HG02642 (cell line): ENCODE data around the gene SPOCK3.
"Not testable (repeated sequence)": the region's sequence is repeated elsewhere in the genome, so short reads cannot be mapped to it uniquely, and the experiment has no call there.

ENCODE experiments used
- ATAC-seq: cut with Tn5 transposase; IDR thresholded peaks from one replicate; pipeline ENCODE4 v1.9.1; 2021; ENCODE audit warnings: mild to moderate bottlenecking; ENCODE audit not compliant: unreplicated experiment, poor library complexity

Gene SPOCK3

DNA sequence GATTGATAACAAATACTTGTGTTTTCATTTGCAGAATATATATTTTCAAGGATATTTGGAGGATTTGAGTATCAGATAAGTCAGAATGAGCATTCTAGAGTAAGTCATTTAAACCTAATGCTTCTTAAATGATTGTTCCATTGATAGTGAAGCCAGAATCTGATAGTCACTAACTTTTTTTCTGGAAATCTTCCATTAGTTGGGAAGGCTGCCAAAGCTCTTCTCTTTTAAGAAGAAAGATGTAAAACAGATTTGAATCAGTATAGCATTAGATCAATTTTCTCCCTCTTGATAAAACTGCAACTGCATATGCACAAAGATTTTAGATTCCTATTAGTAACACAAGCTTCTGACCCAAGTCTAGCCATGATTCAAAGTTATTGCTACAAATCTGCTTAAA lies 256.7 kb downstream of the SPOCK3 start:
- ATAC-seq, result no peak

DNA sequence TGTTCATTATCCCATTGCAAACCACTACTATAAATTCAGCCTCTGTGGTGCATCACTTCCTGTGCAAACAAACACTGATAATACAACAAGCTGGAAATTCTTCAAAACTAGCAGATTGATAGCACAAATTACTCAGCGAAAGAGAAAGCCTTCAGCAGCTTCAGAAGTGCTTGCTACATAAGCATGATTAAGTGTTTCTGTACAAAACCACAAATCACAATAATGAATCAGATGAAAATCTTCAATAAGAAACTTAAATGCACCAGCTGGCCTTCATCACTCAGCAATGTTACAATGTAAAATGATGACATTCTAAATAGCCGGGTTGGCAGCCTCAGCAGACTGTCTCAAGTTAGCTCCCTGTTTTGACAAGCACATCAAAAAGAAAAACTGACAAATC lies 262.2 kb downstream of the SPOCK3 start:
- ATAC-seq, result no peak

DNA sequence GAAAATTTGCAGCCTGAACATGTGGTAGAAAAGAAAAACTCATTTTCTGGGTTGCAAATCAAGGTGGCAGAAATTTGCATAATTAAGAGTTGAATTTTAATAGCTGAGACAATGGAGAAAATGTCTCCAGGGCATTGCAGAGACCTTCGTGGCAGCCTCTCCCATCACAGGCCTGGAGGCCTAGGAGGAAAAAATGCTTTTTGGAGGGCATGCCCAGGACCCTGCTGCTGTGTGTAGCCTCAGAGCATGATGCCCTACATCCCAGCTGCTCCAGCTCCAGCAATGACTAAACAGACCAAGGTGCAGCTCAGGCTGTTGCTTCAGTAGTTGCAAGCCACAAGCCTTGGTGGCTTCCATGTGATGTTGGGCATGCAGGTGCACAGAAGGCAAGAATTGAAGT lies 266.1 kb downstream of the SPOCK3 start:
- not testable (repeated sequence) for ATAC-seq

DNA sequence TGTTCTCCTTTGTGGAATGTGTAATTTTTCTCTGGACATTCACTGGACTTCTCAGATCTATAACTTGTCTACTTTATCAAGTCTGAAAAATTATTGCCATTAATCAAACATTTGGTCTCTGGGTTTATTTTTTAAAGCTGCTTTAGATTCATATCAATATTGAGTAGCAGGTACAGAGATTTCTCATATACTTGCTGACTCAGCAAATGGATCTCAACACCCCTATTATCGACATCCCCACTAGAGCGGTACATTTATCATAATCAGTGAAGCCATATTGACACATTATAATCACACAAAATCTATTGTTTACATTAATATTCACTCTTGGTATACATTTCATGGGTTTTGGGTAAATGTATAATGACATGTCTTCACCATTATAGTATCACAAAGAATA lies 268.7 kb downstream of the SPOCK3 start:
- no peak for ATAC-seq

DNA sequence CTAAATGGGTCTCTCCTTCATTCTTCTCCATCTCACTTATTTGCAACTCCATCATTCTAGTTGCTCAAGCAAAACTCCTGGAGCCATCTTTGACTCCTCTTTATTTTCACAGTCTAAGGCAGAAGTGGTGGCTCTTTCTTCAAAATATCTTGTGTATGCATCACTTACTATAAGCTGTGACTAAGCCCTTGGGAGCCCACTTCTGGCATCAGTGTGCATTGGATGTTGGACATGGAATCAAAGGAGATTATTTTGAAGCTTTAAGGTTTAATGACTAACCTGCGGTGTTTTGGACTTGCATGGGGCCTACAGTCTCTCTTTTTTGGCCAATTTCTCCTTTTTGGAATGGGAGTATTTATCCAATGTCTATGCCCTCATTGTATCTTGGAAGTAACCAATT lies 276.8 kb downstream of the SPOCK3 start:
- no peak for ATAC-seq

DNA sequence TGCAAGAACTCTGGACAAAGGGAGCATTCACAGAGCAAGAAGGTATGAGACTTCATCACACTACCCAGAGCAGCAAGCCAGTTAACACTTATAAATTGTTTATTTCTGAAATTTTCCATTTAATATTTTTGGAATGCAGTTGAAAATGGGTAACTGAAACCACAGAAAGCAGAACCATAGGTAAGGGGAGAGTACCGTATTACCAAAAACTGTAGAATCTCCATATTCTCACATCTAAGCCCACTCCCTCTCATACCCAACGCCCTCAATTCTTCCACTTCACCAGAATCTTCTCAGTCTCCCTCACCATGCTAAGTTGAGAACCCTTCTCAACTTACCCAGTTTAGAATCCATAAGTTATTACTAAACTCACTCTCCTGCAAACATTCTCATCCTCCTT lies 277.8 kb downstream of the SPOCK3 start:
- no peak for ATAC-seq

DNA sequence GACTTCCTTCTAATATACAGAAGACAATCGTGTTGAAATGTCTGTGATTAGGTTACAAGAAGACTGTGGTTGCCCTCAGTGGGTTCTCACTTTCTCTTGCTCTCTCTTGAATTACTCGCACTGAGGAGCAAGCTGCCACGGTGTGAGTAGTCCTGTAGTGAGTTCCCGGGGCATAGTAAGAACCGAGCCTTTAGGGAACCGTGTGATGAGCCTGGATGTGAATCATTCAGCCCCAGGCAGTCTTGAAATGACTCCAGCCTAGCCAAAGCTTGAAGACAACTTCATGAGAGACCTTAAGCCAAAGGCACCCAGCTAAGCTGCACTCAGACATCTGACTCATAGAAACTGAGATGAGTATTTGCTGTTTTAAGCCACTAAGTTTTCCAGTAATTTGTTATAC lies 292.7 kb downstream of the SPOCK3 start:
- ATAC-seq, result peak; percentile 90

DNA sequence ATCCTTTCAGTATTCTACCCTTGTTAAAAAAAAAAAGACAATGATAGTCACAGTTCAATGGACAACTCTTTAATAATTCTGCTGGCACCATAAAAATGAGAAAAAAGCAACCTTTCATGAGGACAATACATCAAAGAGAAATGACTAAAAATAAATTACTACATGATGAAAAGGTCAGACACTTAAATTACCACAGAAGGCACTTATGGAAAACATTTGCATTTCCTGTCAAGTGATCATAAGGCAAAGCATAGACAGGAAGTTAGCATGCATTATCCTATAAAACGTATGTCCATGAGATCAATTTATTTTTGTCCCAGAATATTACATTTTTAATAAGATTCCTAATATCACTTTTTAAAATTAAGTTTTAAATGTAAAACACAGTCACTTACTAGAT lies 303.8 kb downstream of the SPOCK3 start:
- ATAC-seq, result no peak

DNA sequence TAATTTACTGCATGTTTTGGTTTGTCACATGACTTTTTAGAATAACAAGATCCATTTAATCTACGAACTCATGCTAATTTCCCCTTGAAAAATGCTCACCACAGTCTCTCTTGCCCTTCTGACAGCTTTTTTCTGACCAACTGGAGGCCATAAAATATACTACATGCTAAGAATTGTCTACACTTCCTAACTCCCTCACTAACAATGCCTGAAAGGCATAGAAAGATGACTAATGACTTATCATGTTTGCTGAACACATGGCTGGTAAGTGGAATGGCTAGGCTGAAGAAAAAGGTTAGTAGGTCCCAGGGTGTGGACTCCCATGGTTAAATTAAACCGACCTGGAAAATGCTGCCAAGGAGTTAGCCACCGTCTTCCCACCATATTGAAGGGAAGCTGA lies 309.9 kb downstream of the SPOCK3 start:
- no peak for ATAC-seq

DNA sequence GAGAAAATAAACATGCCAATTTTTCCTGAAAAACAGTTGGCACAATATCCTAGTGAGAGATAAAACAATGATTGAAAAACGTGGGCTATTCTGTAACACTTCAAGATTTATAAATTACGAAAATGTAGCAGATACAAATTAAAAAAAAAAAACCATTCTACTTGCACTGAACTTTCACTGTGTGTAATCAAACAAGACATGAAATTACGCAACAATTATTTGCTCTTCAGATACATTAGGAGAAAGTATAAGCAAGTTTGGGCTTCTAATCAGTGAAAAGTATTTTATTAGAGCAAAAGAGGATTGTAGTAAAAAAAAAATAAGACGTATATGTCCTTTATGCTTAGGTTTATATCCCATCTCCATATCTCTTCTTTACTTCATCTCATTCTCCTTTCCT lies 320.4 kb downstream of the SPOCK3 start:
- no peak for ATAC-seq

DNA sequence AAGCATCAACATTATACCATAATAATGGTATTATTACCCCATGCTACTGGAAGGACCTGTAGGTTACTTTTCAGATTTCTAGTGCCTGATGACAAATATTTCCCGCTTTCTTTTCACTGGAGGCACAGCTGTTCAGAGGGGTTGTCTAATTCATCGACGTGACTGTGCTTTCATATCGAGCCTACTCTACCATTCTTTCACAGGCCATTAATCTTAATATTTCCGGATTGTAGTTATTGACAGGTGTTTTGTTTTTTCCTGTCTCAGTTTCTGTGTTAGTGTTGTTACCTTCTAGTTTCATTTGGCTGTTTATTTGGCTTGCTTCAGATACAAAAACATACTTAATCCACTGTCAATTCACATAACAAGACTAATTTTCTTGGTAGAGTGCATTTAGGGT lies 330.9 kb downstream of the SPOCK3 start:
- no peak for ATAC-seq

DNA sequence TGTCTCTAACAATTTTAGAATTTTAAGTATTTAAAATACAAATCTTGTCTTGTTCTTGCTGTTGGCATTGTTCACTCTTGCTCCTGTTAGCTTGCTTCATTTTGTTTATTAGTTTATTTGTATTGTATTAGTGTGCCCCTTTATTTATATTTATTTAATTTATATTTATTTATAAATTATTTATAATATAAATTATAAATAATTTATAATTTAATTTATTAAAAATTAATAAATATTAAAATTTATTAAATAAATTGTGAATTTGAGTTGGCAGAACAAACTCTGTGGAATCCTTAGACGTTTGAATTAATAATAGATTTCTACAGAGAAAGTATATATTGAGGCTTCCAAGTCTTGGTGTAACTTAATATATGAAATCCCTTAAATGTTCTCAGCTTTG lies 331.4 kb downstream of the SPOCK3 start:
- ATAC-seq, result no peak

DNA sequence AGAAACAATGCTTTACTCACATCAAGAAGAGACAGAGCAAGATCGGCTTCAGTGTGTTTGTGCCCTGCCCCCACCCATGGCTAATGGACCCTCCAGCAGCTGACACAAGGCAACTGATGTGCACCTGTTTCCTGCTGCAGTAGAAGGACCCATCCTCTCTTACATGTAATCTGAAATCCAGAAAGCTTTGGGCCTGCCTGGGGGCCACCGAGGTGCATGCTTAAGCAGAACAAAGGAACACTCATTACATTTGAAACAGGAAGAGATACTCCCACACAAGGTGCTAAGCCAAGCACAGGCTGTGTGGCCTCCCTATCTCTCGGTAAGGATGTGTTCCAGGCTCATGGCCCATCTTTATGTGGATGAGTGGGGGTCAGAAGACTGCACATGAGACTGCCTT lies 338.0 kb downstream of the SPOCK3 start:
- peak; percentile 70 for ATAC-seq

DNA sequence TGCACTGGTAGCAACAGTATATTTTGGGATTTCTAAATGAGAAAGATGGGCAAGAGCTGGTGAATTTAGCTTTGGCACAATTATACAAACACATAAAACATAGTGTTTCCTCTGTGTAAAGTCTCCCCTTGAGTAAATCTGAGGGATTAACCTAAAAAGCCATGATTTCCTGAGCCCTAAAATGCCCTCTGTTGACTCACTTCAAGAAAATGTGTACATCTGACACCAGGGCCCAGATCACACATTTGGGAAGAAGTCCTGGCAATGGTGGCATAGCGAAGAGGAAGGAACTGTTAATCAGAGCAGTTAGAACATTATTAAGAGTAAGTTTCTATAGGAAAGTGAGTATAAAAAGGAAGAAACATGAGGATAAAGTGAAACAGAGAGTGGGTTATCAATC lies 338.5 kb downstream of the SPOCK3 start:
- no peak for ATAC-seq

DNA sequence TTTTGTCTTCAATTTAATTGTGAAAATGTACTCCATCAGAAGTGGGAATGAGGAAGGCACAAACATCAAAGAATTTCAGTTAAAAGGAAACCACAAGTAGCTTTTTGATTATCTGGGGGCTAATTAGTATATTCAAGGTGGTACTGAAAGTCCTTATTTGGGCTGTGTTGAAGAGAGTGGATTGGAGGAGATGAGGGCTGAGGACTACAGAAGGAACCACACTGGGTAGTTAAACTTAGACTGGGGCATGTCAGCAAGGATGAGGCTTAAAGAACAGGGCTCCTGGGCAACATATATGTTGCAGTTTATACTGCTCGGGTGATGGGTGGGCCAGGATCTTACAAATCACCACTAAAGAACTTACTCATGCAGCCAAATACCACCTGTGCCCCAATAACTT lies 346.8 kb downstream of the SPOCK3 start:
- ATAC-seq, result no peak

DNA sequence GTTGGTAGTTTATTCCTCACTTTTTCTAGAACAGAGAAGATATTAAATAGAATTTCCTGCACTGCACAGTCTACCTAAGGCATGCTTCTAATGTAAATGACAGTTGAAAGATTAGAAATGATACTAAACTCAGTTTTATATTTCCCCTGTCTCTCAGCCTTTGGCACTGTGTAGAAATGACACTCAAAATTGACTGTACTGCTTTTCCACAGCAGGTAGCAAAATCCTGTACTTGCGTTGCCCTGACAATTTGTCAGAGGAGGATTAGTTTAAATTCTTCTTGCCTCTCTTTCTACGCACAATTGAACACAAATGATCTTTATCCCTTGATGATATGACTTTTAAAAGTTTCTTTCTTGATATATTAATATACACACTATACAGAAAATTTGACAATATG lies 347.6 kb downstream of the SPOCK3 start:
- no peak for ATAC-seq

DNA sequence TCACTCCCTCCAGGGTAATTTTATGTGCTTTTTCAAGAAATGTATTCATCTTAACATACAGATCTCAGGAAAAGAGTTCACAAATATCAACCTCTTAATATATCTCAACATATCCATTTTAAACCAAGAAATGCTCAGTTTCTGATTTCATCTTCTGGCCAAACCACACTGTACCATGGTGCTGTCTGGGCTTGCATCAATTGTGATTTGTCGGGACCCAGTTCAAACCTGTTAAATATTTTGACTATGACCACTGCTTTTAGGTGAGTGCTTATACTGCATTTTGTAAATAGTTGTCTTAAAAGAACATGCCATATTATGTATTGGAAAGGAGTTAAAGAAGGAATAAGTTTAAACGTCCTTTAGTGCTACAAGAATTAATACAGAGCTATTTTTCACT lies 352.1 kb downstream of the SPOCK3 start:
- ATAC-seq, result no peak

DNA sequence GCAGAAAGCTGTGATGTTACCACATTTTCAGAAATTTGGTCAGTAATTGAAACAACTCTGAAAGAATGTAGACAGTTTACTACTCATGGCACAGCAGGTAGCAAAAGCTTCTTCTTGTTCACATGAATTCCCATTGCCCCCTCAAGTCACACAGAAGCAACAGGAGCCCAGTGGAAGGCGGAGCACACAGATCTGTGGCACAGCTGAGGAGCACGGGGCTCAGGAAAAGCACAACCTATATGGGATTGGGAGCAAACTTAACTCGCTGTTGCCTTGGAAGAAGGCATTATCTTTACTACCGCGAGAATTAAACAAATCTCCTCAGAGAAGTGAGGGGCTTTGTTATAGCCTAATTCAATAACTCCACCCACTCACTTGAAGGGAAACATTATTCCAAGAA lies 358.5 kb downstream of the SPOCK3 start:
- no peak for ATAC-seq

DNA sequence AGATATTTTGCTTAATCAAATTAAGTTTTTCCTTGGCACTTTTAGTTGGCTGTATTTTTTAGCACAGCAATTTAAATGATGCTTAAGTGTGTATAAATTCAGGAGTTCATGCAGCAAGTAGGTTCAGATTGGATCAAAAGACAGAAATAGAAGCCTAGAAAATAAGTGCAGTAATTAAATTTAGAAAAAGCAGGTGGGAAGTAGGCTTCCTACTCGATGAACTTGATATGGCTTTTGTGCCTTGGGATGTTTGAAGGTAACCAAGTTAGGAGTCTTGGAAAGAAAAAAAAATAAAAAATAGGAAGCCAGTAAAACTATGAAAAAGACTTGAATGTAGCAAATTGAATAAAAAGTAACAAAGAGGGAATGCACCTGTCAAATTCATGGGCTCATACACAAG lies 372.3 kb downstream of the SPOCK3 start:
- no peak for ATAC-seq

DNA sequence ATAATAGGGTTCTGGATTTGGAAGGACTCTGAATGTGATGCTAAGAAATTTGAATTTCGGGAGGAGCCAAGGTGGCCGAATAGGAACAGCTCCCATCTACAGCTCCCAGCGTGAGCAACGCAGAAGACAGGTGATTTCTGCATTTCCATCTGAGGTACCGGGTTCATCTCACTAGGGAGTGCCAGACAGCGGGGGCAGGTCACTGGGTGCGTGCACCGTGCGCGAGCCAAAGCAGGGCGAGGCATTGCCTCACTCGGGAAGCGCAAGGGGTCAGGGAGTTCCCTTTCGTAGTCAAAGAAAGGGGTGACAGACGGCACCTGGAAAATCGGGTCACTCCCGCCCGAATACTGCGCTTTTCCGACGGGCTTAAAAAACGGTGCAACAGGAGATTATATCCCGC lies 383.9 kb downstream of the SPOCK3 start:
- not testable (repeated sequence) for ATAC-seq

DNA sequence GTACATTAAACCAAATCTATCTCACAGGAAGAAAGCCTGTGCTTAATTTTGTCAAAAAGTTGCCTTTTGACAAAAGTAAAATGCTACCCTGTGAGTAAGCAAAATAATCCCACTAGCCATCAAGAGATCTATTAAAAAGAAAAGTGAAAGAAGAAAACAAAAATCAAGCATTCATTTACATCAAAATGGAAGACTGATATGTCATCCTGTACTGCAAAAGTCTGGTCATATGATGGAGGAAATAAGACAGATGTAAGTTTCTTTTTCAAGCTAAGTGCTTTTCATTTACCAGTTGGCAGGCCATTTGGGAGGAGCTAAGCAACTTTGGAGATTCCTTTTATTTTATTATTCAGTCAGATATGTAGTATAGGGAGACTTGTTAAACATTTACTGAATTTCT lies 387.4 kb downstream of the SPOCK3 start:
- no peak for ATAC-seq

DNA sequence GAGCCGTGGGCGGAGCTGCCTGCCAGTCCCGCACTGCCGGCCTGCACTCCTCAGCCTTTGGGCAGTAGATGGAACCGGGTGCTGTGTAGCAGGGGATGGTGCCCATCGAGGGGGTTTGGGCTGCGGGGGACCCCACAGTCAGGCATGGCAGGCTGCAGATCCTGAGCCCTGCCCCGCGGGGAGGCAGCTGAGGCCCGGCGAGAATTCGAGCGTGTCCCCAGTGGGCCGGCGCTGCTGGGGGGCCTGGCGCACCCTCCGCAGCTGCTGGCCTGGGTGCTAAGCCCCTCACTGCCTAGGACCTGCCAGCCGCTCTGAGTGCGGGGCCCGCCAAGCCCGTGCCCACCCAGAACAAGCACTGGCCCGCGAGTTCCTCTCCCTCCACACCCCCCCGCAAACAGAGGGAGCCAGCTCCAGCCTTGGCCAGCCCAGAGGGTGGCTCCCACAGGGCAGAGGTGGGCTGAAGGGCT lies 391.5 kb downstream of the SPOCK3 start:
- ATAC-seq, result no peak

DNA sequence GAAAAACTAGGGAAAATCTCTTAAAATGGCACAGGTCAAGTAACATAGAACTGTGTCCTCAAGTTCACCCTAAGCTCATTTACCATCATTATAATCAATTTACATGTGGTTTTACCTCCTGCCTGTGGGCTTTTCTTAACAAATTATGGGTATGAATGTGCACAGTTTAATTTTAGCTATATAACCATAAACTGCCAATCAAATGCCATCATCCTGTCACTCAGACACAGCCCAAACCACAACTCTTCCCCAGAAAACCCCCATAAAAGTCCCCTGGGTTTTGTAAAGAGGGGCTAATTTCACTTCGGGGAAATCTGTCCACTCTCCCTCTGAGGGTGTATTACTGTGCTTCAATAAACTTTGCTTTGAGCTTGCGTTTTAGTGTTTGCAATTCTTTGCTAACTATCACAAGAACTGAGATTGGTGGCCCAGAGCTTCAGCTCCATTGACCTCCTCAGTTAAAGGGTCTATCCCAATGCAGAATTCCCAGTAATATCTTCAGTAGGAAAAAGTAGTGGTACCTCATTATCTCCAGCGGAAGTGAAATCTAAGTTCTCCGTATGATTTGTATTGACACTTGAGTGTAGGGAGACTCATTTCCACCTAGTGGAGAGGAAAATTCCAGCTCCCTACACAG lies 394.6 kb downstream of the SPOCK3 start:
- ATAC-seq, result peak; percentile 81
